LNCaP clone FGC (cell line): ENCODE data around the gene SIRT5.

Source experiments
- DNase-seq: peaks from one replicate; pipeline ENCODE4 v3.0.0-alpha.2; 2011; ENCODE audit warnings: low read depth
- H3K4me3 ChIP-seq: 2 replicates; pipeline ENCODE4 v1.5.1; 2011; ENCODE audit warnings: mild to moderate bottlenecking, low read depth, low read length, control low read depth
- CTCF ChIP-seq: IDR thresholded peaks from 2 replicates; pipeline ENCODE4 v1.5.1; 2012; ENCODE audit warnings: mild to moderate bottlenecking; ENCODE audit not compliant: control insufficient read depth, insufficient read depth; ENCODE audit errors: extremely low read depth

Gene SIRT5

GRCh38 chr6:13553646-13554045, 20.8 kb upstream of the SIRT5 start:
- H3K4me3 ChIP-seq = no peak overlapping the region
- DNase-seq = no peak
- TF ChIP-seq CTCF = no peak

GRCh38 chr6:13554929-13555333, 19.5 kb upstream of the SIRT5 start:
- no peak for DNase-seq
- no peak overlapping the region for H3K4me3 ChIP-seq
- TF ChIP-seq CTCF = no peak

GRCh38 chr6:13557841-13558240, 16.6 kb upstream of the SIRT5 start:
- DNase-seq = no peak
- no peak for TF ChIP-seq CTCF

GRCh38 chr6:13558718-13559117, 15.7 kb upstream of the SIRT5 start:
- no peak for TF ChIP-seq CTCF
- no peak for DNase-seq

More at GRCh38 chr6:13557841-13558240, 16.6 kb upstream of the SIRT5 start:
- no peak overlapping the region for H3K4me3 ChIP-seq

GRCh38 chr6:13559251-13559650, 15.2 kb upstream of the SIRT5 start:
- DNase-seq = no peak
- TF ChIP-seq CTCF = no peak
- no peak overlapping the region for H3K4me3 ChIP-seq

More at GRCh38 chr6:13558718-13559117, 15.7 kb upstream of the SIRT5 start:
- H3K4me3 ChIP-seq = no peak overlapping the region

- no peak for TF ChIP-seq CTCF
- DNase-seq = no peak
Measured at GRCh38 chr6:13559968-13560650, 14.3 kb upstream of the SIRT5 start.

GRCh38 chr6:13560651-13561044, 13.8 kb upstream of the SIRT5 start:
- no peak for DNase-seq
- no peak for TF ChIP-seq CTCF
- H3K4me3 ChIP-seq = no peak overlapping the region

More at GRCh38 chr6:13559968-13560650, 14.3 kb upstream of the SIRT5 start:
- H3K4me3 ChIP-seq = no peak overlapping the region
